Measurements from ENCODE around the gene CNPY1.

GRCh38 chr7:155543011-155543876 lies 3.1 kb downstream of the CNPY1 start:
- TF ChIP-seq CTCF (IDR thresholded peaks at IDR 0.05; ENCODE audit: low read depth, low read length, missing input control) (no peak), FOXA1 (IDR thresholded peaks at IDR 0.05) (no peak), TAF1 (conservative IDR thresholded peaks at IDR 0.05) (no peak)
